GM21786 (cell line): ENCODE measurements around the gene LRRC32.
"Not testable (repeated sequence)": the region's sequence is repeated elsewhere in the genome, so short reads cannot be mapped to it uniquely, and the experiment has no call there.

Experiments used
- ATAC-seq: cut with Tn5 transposase; IDR thresholded peaks from one replicate; pipeline ENCODE4 v1.9.1; 2021; ENCODE audit not compliant: unreplicated experiment

LRRC32 gene

DNA sequence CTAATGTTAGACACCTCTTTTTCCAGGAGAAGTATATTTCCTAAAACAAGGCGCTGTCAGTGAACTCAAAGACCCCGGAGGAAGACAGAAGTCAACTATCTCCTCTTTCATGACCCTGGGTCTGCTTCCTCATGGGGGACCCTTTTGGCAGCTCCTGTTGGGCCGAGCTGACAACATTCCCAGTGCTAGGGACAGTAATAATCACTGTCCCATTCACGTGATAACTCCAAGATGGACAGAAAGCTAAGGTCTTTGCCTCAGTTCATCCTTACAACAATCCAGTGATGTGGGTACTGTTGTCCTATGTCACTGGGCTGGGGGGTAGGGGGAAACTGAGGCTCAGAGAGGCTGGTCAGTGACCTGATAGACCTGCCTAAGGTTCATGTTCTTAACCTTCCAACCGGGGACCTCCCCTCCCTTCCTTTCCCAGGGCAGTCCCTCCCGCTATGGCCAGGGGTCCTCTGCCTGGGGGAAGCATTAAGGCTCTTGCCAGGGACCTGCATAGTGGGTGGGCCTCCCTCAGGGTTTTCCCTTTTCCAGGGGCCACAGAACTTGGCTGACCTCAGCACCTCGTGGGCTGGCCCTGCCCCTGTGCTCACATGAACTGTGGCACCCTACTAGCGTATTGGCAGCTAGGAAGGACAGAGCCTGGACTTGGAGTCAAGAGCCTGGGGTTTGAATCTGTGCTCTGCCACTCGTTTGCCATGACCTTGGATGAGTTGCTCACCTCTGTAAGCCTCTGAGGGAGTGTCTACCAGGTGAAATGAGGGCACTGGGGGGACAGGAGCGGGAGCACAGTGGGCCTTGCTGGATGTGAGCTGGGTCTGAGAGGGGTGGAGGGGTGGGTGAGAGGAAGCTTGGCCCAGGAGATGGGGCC lies 53.6 kb downstream of the LRRC32 start:
- ATAC-seq: no peak

DNA sequence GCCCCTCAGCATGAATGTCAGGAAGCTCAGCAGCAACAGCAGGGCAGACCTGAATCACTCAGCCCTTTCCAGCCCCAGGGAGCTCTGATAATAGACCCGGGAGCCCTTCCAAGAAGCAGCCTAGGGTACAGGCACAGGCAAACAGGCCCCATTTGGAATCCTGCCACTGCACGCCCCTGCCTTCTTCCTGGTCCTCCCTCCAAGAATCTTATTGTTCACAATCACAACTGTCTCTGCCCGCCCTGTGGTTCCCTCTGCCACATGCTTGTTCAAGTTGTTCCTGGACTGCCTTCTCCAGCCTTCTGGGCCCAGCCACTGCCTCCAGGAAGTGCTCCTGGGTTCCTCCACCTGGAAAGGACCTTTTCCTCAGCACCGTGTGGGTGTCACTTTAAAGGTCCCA lies 54.6 kb downstream of the LRRC32 start:
- no peak for ATAC-seq

DNA sequence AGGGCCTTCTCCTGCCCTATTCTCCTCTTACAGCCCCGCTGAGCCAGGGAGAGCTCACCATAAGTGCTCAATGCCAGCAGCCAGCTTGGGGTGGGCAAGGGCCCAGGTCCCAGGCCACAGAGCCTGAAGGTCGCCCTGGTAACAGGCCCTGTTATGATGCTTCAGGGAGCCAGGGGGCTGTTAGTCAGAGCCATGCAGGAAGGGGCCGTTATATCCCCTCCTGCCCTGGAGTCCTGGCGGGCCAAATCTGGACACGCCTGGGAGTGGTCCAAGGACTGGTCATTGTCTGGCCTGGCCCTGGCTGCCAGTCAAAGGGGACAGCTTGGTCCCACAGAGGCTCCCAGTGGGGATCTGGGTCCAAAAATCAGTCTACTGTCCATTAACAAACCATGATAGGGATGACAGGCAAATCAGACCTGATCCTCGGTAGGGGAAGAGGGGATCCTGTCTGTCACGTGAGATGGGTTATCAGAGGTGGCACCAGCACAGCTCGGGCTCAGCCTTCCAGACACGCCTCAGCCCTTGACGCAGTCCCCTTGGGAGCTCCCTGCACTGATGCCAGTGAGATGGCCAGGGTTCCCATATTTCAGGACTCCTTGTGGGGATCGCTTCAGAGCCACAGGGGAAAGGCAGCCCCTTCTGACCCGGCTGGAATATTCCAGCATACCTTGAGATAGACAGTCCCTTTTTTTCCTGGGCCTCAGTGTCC lies 55.9 kb downstream of the LRRC32 start:
- ATAC-seq: no peak

DNA sequence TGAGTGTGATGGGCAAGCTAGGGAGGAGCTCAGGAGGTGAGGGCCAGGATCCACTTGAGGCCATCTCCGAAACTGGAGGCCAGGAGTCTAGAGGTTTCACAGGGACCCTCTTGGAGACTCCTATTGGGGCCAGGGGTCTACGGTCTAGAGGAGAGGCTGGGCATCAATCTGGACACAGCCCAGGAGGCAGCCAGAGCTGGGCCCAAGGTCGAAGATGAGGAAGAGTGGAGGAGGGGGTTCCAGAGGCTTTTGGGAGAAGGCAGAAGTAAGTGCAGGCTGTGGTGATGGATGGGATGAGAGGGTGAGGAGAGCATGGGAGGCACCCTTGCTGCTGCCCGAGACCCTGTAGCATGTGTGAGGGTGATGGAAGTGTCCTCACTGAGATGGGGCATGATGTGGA lies 56.6 kb downstream of the LRRC32 start:
- no peak for ATAC-seq

DNA sequence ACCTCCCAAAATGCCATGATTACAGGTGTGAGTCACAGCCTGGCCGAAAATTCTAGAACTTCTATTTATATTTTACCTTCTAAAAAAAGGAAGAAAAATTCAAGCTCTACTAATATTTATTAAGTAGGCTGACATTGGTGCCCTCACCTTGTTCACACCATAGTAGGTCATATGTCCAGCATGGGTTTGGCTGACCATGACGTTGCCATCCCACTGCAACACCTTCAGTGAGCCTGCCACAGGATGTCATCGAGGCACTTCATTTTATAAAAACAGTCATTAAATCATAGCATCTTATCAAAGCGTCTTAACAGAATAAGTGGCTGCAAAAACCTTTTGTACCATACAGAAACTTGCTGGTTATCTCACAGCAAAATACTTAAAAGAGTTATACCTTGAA lies 58.3 kb downstream of the LRRC32 start:
- no peak for ATAC-seq

DNA sequence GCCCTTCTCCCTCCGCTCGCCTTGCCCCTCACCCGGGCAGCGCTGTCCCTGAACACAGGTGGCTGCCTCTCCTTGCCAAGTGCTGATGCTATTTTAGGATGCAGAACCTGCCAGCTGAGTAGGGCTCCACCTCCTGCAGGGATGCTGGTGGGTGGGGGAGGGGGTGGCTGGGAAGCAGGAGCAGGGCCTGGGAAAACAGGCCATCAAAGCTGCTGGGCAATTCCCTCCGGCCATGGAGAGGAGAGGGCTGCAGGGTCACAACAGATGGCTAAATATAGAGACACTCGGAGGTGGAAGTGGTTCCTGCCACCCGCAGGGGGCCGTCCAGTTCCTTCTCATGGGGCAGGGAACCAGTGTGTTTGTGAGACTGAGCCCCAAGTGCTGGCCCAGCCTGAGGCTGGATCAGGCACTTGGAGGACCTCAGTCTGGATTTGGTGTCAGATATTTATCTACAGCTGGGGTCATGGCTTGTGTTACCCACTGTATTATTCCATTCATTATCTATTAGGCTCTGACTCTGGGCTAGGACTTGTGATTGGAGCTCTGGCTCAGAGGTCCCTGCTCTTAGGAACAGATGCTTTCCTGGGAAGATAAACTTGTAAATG lies 59.6 kb downstream of the LRRC32 start:
- ATAC-seq: no peak

DNA sequence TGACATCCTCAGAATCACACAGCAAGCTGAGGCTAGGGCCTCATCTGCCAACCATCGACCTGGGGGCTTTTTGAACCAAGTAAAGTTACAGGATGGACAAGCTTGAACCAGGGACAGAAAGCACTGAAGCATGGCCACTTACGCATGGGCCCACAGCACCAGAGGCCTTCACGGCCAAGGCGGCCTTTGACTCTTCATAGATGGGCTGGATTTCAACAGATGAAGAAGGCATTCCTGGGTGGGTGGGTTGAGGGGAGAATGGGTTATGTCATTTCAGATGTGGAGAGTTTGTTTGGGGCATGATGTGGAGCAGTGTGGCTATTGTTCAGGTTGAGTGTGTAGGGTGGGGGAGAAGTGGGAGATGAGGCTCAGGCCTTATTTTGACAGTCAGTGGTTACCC lies 60.2 kb downstream of the LRRC32 start:
- no peak for ATAC-seq

DNA sequence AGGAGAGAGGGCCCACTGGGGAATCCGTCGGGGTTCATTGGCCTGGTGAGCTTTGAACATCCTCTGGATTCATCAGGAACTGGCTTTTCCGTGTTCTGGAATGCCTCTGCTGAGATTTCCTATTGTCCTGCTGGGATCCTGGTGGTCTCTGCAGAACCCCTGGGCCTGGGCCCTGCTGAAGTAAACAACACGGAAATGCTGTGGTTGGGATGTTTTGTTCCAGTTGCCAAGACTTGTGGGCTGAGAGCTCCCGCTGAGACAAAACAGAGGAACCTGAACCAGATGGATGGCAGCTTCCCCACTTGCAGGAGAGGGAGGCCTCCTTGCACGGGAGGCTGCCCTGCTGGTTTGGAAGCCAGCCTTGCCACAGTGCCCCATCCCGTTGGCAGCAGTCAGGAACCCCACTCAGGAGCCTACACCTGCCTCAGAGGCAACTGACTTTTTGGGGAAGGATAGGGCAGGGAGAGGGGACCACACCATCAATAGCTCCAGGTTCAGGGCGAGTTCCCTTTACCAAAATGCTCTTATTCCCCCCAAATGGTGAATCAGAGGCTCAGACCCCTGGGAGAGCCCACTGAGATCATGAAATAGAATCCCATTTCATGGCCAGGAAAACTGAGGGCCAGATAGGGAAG lies 60.7 kb downstream of the LRRC32 start:
- no peak for ATAC-seq

DNA sequence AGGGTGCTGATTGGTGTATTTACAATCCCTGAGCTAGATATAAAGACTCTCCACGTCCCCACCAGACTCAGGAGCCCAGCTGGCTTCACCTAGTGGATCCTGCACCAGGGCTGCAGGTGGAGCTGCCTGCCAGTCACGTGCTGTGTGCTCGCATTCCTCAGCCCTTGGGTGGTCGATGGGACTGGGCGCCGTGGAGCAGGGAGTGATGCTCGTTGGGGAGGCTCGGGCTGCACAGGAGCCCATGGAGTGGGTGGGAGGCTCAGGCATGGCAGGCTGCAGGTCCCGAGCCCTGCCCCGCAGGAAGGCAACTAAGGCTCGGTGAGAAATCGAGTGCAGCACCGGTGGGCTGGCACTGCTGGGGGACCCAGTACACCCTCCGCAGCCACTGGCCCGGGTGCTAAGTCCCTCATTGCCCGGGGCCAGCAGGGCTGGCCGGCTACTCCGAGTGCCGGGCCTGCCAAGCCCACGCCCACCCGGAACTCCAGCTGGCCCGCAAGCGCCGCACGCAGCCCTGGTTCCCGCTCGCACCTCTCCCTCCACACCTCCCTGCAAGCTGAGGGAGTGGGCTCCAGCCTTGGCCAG lies 61.6 kb downstream of the LRRC32 start:
- not testable (repeated sequence) for ATAC-seq

DNA sequence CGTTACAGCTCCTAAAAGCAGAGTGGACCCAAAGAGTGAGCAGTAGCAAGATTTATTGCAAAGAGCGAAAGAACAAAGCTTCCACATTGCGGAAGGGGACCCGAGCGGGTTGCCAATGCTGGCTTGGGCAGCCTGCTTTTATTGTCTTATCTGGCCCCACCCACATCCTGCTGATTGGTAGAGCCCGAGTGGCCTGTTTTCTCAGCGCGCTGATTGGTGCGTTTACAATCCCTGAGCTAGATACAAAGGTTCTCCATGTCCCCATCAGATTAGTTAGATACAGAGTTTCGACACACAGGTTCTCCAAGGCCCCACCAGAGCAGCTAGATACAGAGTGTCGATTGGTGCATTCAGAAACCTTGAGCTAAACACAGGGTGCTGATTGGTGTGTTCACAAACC lies 62.3 kb downstream of the LRRC32 start:
- ATAC-seq: not testable (repeated sequence)
